ENCODE results near the gene PLXNB2.

The PLXNB2 gene

DNA sequence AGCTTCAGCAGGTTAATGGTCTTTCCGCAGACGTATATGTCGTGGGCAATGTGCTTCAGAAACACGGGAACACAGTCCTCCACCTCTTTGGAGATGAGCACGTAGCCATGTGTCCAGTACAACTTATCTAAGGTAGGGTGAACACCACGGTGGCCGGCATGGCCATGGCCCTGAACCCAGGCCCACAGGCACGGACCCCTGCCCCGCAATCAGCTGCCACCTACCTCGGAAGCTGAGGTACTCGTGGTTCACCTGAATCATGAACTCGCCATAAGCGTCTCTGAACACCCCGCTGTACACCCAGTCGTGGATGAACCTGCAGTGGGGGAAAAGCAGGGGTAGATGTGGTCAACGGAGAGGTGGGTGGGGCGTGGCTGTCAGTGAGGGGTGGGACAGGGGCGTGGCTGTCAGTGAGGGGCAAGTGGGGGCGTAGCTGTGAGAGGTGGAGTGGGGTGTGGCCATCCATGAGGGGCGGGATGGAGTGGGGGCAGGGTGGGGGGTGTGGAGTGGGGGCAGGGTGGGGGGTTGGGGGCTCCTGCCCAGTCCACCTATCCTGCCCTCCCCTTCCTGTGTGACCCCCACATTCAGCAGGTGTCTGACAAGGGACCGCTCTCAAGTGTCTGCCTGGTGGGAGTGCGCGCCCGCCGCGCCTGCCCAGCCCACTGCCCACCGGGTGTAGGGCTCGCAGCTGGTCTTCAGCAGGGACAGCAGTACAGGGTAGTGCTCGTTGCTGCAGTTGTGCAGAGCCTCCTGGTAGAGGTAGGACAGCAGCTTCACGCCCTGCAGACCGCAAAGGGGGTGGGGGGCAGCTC is 81.2 kb downstream of the PLXNB2 start:
- DNase-seq (ENCODE audit: low read depth) = no peak

DNA sequence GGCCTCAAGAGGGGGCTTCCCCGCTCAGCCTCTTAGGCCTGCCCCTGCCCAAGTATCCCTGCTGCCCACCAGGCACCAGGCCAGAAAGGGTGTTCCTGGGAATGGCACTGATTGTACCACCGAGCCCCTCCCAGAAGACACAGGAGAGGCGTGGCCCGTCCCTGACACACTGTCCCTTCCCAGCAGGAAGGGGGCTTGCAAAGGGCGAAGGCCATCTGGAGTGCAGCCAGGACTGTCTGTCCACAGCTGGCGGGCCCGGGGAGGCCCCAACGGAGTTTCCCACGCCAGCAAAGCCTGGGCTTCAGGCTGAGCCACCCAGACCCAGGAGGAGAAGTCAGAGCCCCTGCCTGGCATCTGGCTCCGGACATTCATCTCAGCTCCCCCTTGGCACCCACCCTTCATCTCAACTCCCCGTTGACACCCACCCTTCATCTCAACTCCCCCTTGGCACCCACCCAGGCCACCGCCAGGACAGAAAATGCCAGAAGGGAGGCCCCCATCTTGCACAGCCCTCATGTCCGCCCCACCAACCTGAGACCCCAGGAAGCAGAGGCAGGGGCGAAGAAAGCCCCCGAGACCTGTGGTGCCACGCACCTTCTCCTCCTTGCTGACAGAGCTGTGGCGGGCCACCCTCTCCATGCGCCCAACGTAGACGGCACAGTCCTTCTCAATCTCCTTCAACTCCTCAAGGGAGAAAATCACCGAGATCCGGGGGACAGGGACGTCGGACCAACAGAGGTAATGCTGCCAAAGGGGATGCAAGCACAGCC is 82.1 kb downstream of the PLXNB2 start:
- no peak for DNase-seq (ENCODE audit: low read depth)

Measured in activated gamma-delta T cell treated with anti-CD3 and anti-CD28 coated beads, Interleukin-2, amount 50 U/mL, for 16 hours (primary cell).